ENCODE results near the gene UBE2D3.
"Not testable (repeated sequence)": the region's sequence is repeated elsewhere in the genome, so short reads cannot be mapped to it uniquely, and the experiment has no call there.

DNA sequence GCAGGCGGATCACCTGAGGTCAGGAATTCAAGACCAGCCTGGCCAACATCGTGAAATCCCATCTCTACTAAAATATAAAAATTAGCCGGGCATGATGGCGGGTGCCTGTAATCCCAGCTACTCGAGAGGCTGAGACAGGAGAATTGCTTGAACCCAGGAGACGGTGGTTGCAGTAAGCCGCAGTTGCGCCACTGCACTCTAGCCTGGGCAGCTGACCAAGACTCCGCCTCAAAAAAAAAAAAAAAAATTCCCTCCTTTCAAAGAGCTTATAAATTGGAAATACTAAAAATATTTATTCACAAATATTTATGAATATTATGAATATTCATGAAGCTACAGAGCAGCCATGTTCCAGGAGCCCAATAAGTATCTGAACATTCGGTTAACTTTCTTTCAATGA, 8.3 kb downstream of the UBE2D3 start:
- not testable (repeated sequence) for TF ChIP-seq POLR2A (IDR thresholded peaks at IDR 0.05)
- TF ChIP-seq, protein P1, sequence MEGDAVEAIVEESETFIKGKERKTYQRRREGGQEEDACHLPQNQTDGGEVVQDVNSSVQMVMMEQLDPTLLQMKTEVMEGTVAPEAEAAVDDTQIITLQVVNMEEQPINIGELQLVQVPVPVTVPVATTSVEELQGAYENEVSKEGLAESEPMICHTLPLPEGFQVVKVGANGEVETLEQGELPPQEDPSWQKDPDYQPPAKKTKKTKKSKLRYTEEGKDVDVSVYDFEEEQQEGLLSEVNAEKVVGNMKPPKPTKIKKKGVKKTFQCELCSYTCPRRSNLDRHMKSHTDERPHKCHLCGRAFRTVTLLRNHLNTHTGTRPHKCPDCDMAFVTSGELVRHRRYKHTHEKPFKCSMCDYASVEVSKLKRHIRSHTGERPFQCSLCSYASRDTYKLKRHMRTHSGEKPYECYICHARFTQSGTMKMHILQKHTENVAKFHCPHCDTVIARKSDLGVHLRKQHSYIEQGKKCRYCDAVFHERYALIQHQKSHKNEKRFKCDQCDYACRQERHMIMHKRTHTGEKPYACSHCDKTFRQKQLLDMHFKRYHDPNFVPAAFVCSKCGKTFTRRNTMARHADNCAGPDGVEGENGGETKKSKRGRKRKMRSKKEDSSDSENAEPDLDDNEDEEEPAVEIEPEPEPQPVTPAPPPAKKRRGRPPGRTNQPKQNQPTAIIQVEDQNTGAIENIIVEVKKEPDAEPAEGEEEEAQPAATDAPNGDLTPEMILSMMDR (IDR thresholded peaks at IDR 0.05) = not testable (repeated sequence)

Measured in right lobe of liver (tissue), 4 donors.